Suppressor macrophage treated with lipopolysaccharide for 4 hours (primary cell): ENCODE measurements around the gene ECEL1.

Experiments
- DNase-seq: peaks from one replicate; pipeline ENCODE4 v3.0.0-alpha.2; 2020

Gene ECEL1

GRCh38 chr2:232495292-232495691, 7.7 kb upstream of the ECEL1 start:
- no peak for DNase-seq

GRCh38 chr2:232494542-232494941, 6.9 kb upstream of the ECEL1 start:
- no peak for DNase-seq

GRCh38 chr2:232493701-232494474, 6.3 kb upstream of the ECEL1 start:
- DNase-seq, result no peak

- DNase-seq, result no peak
Observed at GRCh38 chr2:232492963-232493700, 5.5 kb upstream of the ECEL1 start.

GRCh38 chr2:232492236-232492848, 4.7 kb upstream of the ECEL1 start:
- DNase-seq, result no peak

GRCh38 chr2:232491139-232491780, 3.6 kb upstream of the ECEL1 start:
- DNase-seq, result no peak

- no peak for DNase-seq
Observed at GRCh38 chr2:232490221-232491138, 2.8 kb upstream of the ECEL1 start.

- no peak for DNase-seq
Observed at GRCh38 chr2:232489516-232490220, 2.0 kb upstream of the ECEL1 start.

- no peak for DNase-seq
Observed at GRCh38 chr2:232488721-232489300, 1.2 kb upstream of the ECEL1 start.

GRCh38 chr2:232488097-232488711, 570 bp upstream of the ECEL1 start:
- DNase-seq, result no peak

GRCh38 chr2:232486558-232487384, 863 bp downstream of the ECEL1 start:
- no peak for DNase-seq

GRCh38 chr2:232485757-232486557, 1.7 kb downstream of the ECEL1 start:
- no peak for DNase-seq

GRCh38 chr2:232485348-232485756, 2.3 kb downstream of the ECEL1 start:
- no peak for DNase-seq

GRCh38 chr2:232484628-232485347, 2.8 kb downstream of the ECEL1 start:
- DNase-seq, result no peak

- no peak for DNase-seq
Observed at GRCh38 chr2:232483923-232484627, 3.6 kb downstream of the ECEL1 start.

- DNase-seq, result no peak
Observed at GRCh38 chr2:232483311-232483922, 4.2 kb downstream of the ECEL1 start.
